RPMI7951 (cell line): ENCODE measurements around the gene XRRA1. TPM values are rescaled to one million over a fixed set of nuclear protein-coding genes. Genes with fewer than 3 reads are reported as not detected.
"Not testable (repeated sequence)": the region's sequence is repeated elsewhere in the genome, so short reads cannot be mapped to it uniquely, and the experiment has no call there.

ENCODE experiments used
- DNase-seq: peaks from one replicate; pipeline ENCODE4 v3.0.0-alpha.2; 2012; ENCODE audit warnings: low read depth
- total RNA-seq: library from RNA; depleted of rRNA; stranded (reverse); fragments of >200 nt; shearing (Covaris generic); gene quantifications from 2 replicates; pipeline ENCODE4 v1.2.3, GENCODE V29; 2014; rRNA removed

Gene XRRA1
- total RNA-seq, 1 experiment from 2014 or later, result 14.3 TPM

GRCh38 chr11:74826901-74827300, 122.0 kb downstream of the XRRA1 start:
- DNase-seq, result no peak

- DNase-seq, result not testable (repeated sequence)
Observed at GRCh38 chr11:74825596-74825995, 123.3 kb downstream of the XRRA1 start.

- no peak for DNase-seq
Observed at GRCh38 chr11:74824285-74824982, 124.5 kb downstream of the XRRA1 start.

- peak; percentile 8 for DNase-seq
Observed at GRCh38 chr11:74822170-74822569, 126.7 kb downstream of the XRRA1 start.

GRCh38 chr11:74820763-74821162, 128.1 kb downstream of the XRRA1 start:
- DNase-seq, result peak; percentile 60

- DNase-seq, result no peak
Observed at GRCh38 chr11:74819400-74819799, 129.5 kb downstream of the XRRA1 start.

- DNase-seq, result no peak
Observed at GRCh38 chr11:74818283-74818946, 130.5 kb downstream of the XRRA1 start.

GRCh38 chr11:74816664-74817063, 132.2 kb downstream of the XRRA1 start:
- DNase-seq, result no peak

GRCh38 chr11:74815966-74816365, 132.9 kb downstream of the XRRA1 start:
- no peak for DNase-seq

- no peak for DNase-seq
Observed at GRCh38 chr11:74809801-74810200, 139.1 kb downstream of the XRRA1 start.

- no peak for DNase-seq
Observed at GRCh38 chr11:74806267-74806666, 142.6 kb downstream of the XRRA1 start.

- DNase-seq, result no peak
Observed at GRCh38 chr11:74791333-74792100, 157.4 kb downstream of the XRRA1 start.

Other genes with a start within 250 kb of the XRRA1 start
- gene CHRDL2, start 217.7 kb downstream of the XRRA1 start, total RNA-seq, result not detected in 2 replicates
- 9.3 and 11.1 TPM in 2 replicates for gene RNF169, start 200.2 kb downstream of the XRRA1 start, total RNA-seq
- gene SPCS2, start 175 bp upstream of the XRRA1 start, total RNA-seq, result 32.6 and 34.7 TPM in 2 replicates
- gene NEU3, start 39.8 kb upstream of the XRRA1 start, total RNA-seq, result 5.5 and 5.9 TPM in 2 replicates
- not detected in 2 replicates for gene OR2AT4, start 147.8 kb upstream of the XRRA1 start, total RNA-seq
- 0.39 and 0.60 TPM in 2 replicates for gene SLCO2B1, start 202.0 kb upstream of the XRRA1 start, total RNA-seq